Upper lobe of left lung (tissue), 4 donors: ENCODE data around the gene TTYH3.

Experiments used
- CTCF ChIP-seq, 6 experiments: fragments of 450-650 bp in 4 of 6; fragments of 200-600 bp in 2 of 6; sonication (generic) in 2 of 6; IDR thresholded peaks; one replicate each; pipeline ENCODE4 v1.5.1; 2016 to 2019; ENCODE audit warnings: antibody characterized with exemption in 6 of 6
- EP300 ChIP-seq, 4 donors: sonication (generic); formaldehyde crosslinking; IDR thresholded peaks; one replicate each; pipeline ENCODE4 v1.5.1; 2017; ENCODE audit warnings: antibody characterized with exemption in 4 of 4, control low read depth in 2 of 4
- POLR2AphosphoS5 ChIP-seq, 2 donors: sonication (generic); formaldehyde crosslinking; IDR thresholded peaks; one replicate each; pipeline ENCODE4 v1.5.1; 2017; ENCODE audit warnings: antibody characterized with exemption in 2 of 2

GRCh38 chr7:2680256-2680655 is 48.5 kb downstream of the TTYH3 start:
- TF ChIP-seq POLR2AphosphoS5 (IDR thresholded peaks at IDR 0.05) (no peak), EP300 (IDR thresholded peaks at IDR 0.05) (no peak), CTCF (IDR thresholded peaks at IDR 0.05) (no peak)
